K562 (cell line): ENCODE measurements around the gene POC5. TPM values are rescaled to one million over a fixed set of nuclear protein-coding genes. Genes with fewer than 3 reads are reported as not detected.

Source experiments
- AFF1 ChIP-seq, 2 experiments: fragments of 450-650 bp; IDR thresholded peaks; 2 replicates each; pipeline ENCODE4 v1.6.1; 2018; ENCODE audit warnings: mild to moderate bottlenecking in 2 of 2, low read depth in 1 of 2; ENCODE audit not compliant: partially characterized antibody in 2 of 2
- BRCA1 ChIP-seq, 2 experiments: fragments of 450-650 bp in 1 of 2; sonication (generic) in 1 of 2; formaldehyde crosslinking in 1 of 2; IDR thresholded peaks; 2 replicates each; pipeline versions ENCODE4 v1.5.0 to v1.6.1; 2017 to 2020; ENCODE audit warnings: mild to moderate bottlenecking in 1 of 2, missing genetic modification reagents in 1 of 2
- GATA2 ChIP-seq: sonication (generic); formaldehyde crosslinking; IDR thresholded peaks from 2 replicates; pipeline ENCODE4 v1.4.0; 2020; ENCODE audit warnings: mild to moderate bottlenecking, missing genetic modification reagents
- JUNB ChIP-seq: fragments of 450-650 bp; formaldehyde crosslinking; conservative IDR thresholded peaks from 2 replicates; pipeline ENCODE4 v1.4.0; 2020; ENCODE audit warnings: mild to moderate bottlenecking
- KDM5B ChIP-seq: fragments of 200-600 bp; sonication (generic); IDR thresholded peaks from 2 replicates; pipeline ENCODE4 v1.6.1; 2012; ENCODE audit warnings: low read depth, mild to moderate bottlenecking, moderate library complexity, low read length, control low read depth, inconsistent platforms; ENCODE audit not compliant: insufficient replicate concordance
- L3MBTL2 ChIP-seq: fragments of 450-650 bp; IDR thresholded peaks from 2 replicates; pipeline ENCODE4 v1.6.1; 2016; ENCODE audit warnings: mild to moderate bottlenecking, moderate library complexity
- MCM2 ChIP-seq: fragments of 450-650 bp; IDR thresholded peaks from 2 replicates; pipeline ENCODE4 v1.6.1; 2017; ENCODE audit warnings: low read depth, mild to moderate bottlenecking
- MCM5 ChIP-seq: fragments of 450-650 bp; IDR thresholded peaks from 2 replicates; pipeline ENCODE4 v1.6.1; 2016; ENCODE audit warnings: low read depth
- MCM7 ChIP-seq, 2 experiments: fragments of 450-650 bp; IDR thresholded peaks; 2 replicates each; pipeline ENCODE4 v1.6.1; 2016 to 2018
- NR2C1 ChIP-seq, 2 experiments: fragments of 450-650 bp; IDR thresholded peaks; 2 replicates each; pipeline ENCODE4 v1.6.1; 2017; ENCODE audit warnings: mild to moderate bottlenecking in 2 of 2, antibody characterized with exemption in 1 of 2, inconsistent platforms in 1 of 2, missing compliant biosample characterization in 1 of 2, missing genetic modification characterization in 1 of 2
- POLR2G ChIP-seq: fragments of 200-400 bp; formaldehyde crosslinking; IDR thresholded peaks from 2 replicates; pipeline ENCODE4 v1.6.1; 2017; ENCODE audit warnings: low read depth, mild to moderate bottlenecking, antibody characterized with exemption, low read length, moderate library complexity
- RNF219 ChIP-seq: fragments of 250-450 bp; sonication (Bioruptor Pico); IDR thresholded peaks from 2 replicates; pipeline ENCODE4 v1.5.0; 2022; ENCODE audit warnings: mild to moderate bottlenecking
- SIN3B ChIP-seq: fragments of 450-650 bp; IDR thresholded peaks from 2 replicates; pipeline ENCODE4 v1.6.1; 2017; ENCODE audit warnings: low read depth, mild to moderate bottlenecking, moderate library complexity
- SLC30A9 ChIP-seq: fragments of 250-450 bp; sonication (Bioruptor Pico); IDR thresholded peaks from 2 replicates; pipeline ENCODE4 v1.8.0; 2022; ENCODE audit warnings: mild to moderate bottlenecking, moderate library complexity
- SMARCE1 ChIP-seq: fragments of 450-650 bp; IDR thresholded peaks from 2 replicates; pipeline ENCODE4 v1.7.1; 2016; ENCODE audit warnings: mild to moderate bottlenecking
- XRCC5 ChIP-seq: fragments of 200-400 bp; formaldehyde crosslinking; IDR thresholded peaks from 2 replicates; pipeline ENCODE4 v1.6.1; 2017; ENCODE audit warnings: low read depth, mild to moderate bottlenecking, low read length
- ZNF444 ChIP-seq: fragments of 250-450 bp; sonication (Bioruptor Pico); IDR thresholded peaks from 2 replicates; pipeline ENCODE4 v1.4.0; 2020; ENCODE audit warnings: mild to moderate bottlenecking, moderate library complexity
- ZNF507 ChIP-seq: conservative IDR thresholded peaks from 2 replicates; pipeline ENCODE4 v1.6.1; 2017; ENCODE audit warnings: missing genetic modification characterization, missing compliant biosample characterization
- polyA plus RNA-seq, 8 experiments: library from polyadenylated mRNA; depleted of rRNA in 4 of 8; stranded (reverse) in 5 of 8; unstranded in 3 of 8; fragments of >200 nt; fragmentation: Nextera tagmentation in 2 of 8; fragmentation: Illumina TruSeq in 1 of 8; extraction: Ambion mirVana in 2 of 8; extraction: Trizol in 1 of 8; gene quantifications; 2 replicates each; pipeline versions ENCODE4 v1.2.1 to v1.2.3, GENCODE V29; 2011 to 2014; ENCODE audit warnings: inconsistent platforms in 1 of 8, missing spikeins in 1 of 8
- total RNA-seq, 7 experiments: library from RNA; depleted of rRNA in 6 of 7; stranded (reverse); fragments of >200 nt in 6 of 7; fragmentation: Illumina TruSeq in 2 of 7; extraction: Trizol in 2 of 7; gene quantifications; 2 replicates each; pipeline versions ENCODE4 v1.2.1 to v1.2.3, GENCODE V29; 2011 to 2021; ENCODE audit warnings: low replicate concordance in 1 of 7
- TF ChIP-seq, protein P1 (sequence below): fragments of 250-450 bp; sonication (Bioruptor Pico); IDR thresholded peaks from 2 replicates; pipeline ENCODE4 v1.8.0; 2022; ENCODE audit warnings: inconsistent platforms
- TF ChIP-seq, protein P2 (sequence below): fragments of 450-650 bp; IDR thresholded peaks from 2 replicates; pipeline ENCODE4 v1.6.1; 2016

POC5 gene
- total and polyA plus RNA-seq, 9 of the 15 experiments (the other 6 are each of a cell fraction or from before 2014, with no cell fraction given): 14.5 to 38.2 (median 27.0) TPM

DNA sequence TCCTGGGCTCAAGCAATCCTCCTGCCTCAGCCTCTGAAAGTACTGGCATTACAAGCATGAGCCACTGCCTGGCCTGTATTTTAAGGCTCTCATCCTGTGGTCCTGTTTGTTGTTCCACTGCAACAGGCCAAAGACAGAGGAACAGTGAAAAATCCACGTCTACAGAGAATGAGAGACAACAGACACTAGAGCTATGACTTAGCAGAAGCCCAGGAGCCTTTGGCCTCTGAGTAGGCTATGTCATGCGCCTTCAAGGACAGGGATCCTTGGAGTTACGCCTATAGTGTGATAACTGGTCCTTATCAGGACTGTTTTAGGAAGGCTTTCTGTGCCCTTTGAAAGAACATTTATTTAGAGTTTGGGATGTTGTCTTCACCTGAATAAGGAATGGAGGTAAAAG lies 10.5 kb downstream of the POC5 start (continued):
- TF ChIP-seq XRCC5 (no peak), NR2C1 (IDR thresholded peaks at IDR 0.05) (no peak; the same call in 1 of the 2 replicates), NR2C1 (tag; IDR thresholded peaks at IDR 0.05) (peak; percentile 45; the same call in 1 of the 2 replicates), ZNF444 (CRISPR knock-in tag) (no peak), BRCA1 (IDR thresholded peaks at IDR 0.05) (no peak), BRCA1 (CRISPR knock-in tag; IDR thresholded peaks at IDR 0.05) (no peak), SLC30A9 (CRISPR knock-in tag) (no peak), MCM2 (no peak), RNF219 (CRISPR knock-in tag) (no peak), GATA2 (CRISPR knock-in tag) (no peak), KDM5B (no peak), AFF1 (IDR thresholded peaks at IDR 0.05; ENCODE audit: low read depth in 1 of 2, partially characterized antibody in 2 of 2) (no peak), MCM7 (IDR thresholded peaks at IDR 0.05) (no peak), POLR2G (no peak), ZNF507 (no peak), MCM5 (no peak), JUNB (no peak), L3MBTL2 (peak; percentile 59; the same call in 1 of the 2 replicates), SIN3B (no peak), SMARCE1 (peak; percentile 46; the same call in 1 of the 2 replicates)
- TF ChIP-seq, protein P1, sequence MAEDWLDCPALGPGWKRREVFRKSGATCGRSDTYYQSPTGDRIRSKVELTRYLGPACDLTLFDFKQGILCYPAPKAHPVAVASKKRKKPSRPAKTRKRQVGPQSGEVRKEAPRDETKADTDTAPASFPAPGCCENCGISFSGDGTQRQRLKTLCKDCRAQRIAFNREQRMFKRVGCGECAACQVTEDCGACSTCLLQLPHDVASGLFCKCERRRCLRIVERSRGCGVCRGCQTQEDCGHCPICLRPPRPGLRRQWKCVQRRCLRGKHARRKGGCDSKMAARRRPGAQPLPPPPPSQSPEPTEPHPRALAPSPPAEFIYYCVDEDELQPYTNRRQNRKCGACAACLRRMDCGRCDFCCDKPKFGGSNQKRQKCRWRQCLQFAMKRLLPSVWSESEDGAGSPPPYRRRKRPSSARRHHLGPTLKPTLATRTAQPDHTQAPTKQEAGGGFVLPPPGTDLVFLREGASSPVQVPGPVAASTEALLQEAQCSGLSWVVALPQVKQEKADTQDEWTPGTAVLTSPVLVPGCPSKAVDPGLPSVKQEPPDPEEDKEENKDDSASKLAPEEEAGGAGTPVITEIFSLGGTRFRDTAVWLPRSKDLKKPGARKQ (CRISPR knock-in tag): no peak
- TF ChIP-seq, protein P2, sequence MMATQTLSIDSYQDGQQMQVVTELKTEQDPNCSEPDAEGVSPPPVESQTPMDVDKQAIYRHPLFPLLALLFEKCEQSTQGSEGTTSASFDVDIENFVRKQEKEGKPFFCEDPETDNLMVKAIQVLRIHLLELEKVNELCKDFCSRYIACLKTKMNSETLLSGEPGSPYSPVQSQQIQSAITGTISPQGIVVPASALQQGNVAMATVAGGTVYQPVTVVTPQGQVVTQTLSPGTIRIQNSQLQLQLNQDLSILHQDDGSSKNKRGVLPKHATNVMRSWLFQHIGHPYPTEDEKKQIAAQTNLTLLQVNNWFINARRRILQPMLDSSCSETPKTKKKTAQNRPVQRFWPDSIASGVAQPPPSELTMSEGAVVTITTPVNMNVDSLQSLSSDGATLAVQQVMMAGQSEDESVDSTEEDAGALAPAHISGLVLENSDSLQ: peak; percentile 42; the same call in 1 of the 2 replicates
